ENCODE results near the gene MCC. TPM values are rescaled to one million over a fixed set of nuclear protein-coding genes. Genes with fewer than 3 reads are reported as not detected.

The MCC gene
- total RNA-seq, 1 donor = under 0.01 TPM

DNA sequence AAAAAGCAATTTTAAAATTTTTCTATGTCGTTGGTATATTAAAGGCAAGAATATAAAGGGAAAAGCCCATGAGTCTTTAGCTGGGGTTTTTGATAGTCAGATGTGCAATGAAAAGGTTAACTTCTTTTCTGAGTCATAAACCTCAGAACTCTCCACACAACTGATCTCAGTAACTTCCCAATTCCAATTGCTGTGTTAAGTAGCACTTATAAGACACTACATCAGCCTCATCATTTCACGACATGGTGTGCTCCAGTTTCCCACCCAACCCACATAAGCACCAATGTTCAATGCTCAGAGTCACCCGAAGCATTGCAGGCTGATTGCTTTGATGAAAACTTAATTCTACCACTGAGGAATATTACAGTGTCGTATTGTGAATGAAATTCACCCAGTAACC is 209.3 kb downstream of the MCC start:
- DNase-seq (ENCODE audit: low read depth in 2 of 3, low spot score in 2 of 3) = no peak

DNA sequence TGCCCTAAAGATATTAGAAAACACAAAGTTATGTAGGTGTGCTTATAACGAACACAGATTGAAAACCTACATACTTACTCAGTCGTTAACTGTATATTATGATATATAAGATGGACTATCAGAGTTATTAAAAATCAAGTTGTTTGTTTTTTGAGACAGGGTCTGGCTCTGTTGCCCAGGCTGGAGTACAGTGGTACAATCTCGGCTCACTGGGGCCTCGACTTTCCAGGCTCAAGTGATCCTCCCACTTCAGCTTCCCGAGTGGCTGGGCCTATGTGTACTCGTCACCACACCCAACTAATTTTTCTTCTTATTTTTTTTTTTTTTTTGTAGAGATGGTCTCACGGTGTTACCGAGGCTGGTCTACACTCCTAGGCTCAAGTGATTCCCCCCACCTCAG is 211.8 kb downstream of the MCC start:
- no peak for DNase-seq (ENCODE audit: low read depth in 2 of 3, low spot score in 2 of 3)

DNA sequence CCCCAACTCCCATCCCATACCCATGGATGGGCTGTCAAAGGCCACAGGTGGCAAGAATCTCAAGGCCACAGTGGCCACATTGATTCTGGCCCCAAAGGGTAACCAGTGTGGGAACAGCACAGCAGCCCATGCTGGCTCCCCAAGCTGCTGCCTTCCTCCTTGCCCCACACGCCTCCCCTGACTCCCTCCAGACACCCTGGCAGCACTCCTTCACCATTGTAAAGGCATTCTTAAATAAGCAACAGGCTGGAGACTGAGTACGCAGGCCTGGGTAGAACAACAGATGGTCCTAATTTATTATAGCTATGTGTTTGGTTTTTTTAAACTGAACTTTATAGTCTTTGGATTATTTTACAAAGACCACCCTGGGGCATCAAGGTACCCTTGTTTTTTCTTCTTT is 212.3 kb downstream of the MCC start:
- DNase-seq (ENCODE audit: low read depth in 2 of 3, low spot score in 2 of 3) = no peak

DNA sequence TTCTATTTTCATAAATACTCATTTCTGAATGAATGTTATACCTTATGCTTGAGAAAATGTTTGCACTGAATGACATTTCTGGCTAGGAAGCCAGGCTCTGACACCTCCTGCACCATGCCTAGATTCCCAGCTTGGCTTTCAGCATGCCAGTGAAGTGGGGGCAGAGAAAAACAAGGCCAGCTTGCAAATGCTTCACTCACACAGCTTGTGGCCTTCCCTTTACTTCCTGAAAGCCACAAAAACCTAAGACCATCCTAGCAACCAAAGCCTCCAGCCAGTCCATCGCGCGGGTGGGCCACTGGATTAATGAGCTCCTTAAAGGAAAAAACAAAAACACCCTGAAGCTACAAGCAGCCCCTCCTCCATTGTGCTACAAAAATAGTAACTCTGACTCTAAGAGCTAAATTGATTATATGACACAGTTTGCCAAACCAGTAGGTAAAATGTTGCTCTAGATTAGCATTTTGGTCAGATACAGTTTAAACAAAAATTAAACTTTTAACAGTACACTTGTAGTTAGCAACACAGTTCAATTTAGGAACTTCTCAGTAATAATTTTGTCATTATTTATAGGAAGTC is 213.3 kb downstream of the MCC start:
- DNase-seq (ENCODE audit: low read depth in 2 of 3, low spot score in 2 of 3) = no peak

DNA sequence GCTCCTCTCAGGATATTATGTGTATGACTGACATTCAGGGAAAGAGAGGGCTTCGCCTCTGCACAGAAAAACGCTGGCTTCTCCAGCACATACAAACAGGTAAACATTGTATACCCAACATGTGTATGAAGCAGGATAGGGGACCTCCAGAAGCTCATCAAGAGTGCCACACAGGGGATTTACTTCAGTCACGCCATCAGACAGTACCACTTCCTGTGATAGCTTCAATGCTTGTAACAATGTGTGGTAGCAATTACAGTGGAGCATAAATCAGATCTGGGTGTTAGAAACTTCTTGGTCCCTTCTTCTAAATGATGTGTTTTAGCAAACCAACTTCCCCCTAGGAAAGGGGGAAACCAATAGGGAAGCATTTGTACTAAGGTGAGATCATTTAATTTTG is 214.3 kb downstream of the MCC start:
- no peak for DNase-seq (ENCODE audit: low read depth in 2 of 3, low spot score in 2 of 3)

DNA sequence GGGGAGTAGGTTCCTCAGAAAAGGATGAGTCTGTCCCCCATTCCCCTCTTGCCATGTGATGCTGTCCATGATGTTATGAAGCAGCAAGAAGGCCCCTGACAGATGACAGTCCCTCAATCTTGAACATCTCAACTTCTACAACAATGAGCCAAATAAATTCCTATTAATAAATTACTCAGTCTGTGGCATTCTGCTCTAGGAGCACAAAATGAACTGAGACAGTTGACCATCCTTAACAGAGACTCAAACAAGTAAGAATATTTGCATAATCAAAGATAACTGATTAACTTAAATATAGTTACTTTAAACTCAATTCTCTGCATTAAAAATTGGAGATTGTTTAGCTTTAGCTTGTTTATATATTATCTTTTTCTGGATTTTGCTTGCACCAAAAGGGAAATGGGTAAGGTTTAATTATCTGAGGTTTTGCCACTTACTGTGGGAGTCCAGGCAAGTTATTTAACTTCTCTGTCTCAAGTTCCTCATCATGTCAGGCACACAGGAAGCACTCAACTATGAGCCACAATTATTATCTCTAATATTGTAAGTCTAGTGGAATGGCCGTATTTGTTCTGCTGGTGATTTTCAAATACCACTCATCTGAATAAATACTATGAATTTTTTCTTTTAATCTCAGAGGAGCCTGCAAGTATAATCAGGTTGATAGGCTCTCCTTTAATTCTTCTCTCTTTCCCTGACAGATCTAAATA is 216.4 kb downstream of the MCC start:
- DNase-seq (ENCODE audit: low read depth in 2 of 3, low spot score in 2 of 3) = no peak

DNA sequence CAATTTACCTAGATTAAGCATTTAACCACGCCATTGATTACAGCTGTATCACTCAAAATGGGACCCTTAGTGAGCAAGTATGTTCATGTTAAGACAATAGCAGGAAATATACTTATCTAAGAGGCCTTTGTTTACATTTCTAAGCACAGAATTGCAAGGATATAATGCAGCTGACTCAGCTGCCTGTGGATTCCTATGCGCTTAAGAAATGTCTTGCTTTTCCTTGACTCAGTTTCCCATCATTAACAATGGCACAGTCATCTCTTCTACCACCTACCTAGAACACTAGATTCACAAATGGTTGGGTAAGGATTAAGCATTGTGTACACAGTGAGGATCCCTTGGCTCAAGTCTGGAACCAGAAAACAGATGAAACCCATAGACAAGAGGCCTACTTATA is 217.2 kb downstream of the MCC start:
- DNase-seq (ENCODE audit: low read depth in 2 of 3, low spot score in 2 of 3) = no peak

GRCh38 chr5:113270086-113270485 is 218.2 kb downstream of the MCC start:
- no peak for DNase-seq (ENCODE audit: low read depth in 2 of 3, low spot score in 2 of 3)

- DNase-seq (ENCODE audit: low read depth in 2 of 3, low spot score in 2 of 3) = no peak
Measured at GRCh38 chr5:113269023-113269997, 218.9 kb downstream of the MCC start.

DNA sequence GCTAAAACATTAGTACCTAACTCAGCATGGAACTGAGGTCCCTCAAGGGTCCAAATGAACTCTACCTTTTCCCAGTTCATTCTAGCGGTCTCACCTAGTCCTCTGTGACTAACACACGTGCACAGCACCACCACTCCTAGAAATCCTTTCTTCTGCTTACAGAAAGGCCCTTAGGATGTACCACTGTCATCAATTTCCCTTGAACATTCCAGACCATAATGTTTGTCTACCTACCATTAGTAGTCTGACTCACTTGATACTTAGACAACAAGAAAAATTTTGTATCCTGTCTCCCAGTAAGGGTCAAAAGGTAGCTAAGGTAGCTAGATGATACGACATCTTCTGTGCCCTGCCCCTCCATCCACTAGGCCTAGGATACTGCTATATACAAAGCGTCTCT is 220.0 kb downstream of the MCC start:
- DNase-seq (ENCODE audit: low read depth in 2 of 3, low spot score in 2 of 3) = no peak

DNA sequence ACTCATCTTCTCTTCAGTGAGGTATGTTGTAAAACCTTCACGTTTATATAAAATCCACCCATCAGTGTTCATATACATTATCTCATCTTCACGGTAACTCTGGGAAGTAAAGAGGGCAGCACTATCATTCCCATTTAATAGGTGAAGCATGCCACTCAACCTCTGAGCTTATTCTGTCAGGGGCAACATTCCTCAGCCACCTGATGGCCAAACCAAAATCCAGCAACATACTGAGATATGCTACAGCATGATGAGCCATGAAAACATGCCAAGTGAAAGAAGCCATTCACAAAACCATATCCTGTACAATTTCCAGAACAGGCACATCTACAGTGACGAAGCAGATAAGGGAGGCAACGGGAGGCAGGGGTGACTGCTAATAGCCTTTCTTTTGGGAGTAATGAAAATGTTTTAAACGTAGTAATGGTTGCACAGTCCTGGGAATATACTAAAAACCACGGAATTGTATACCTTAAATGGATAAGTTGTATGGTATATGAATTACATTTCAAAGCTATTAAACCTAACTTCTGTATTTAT is 220.8 kb downstream of the MCC start:
- DNase-seq (ENCODE audit: low read depth in 2 of 3, low spot score in 2 of 3) = no peak

DNA sequence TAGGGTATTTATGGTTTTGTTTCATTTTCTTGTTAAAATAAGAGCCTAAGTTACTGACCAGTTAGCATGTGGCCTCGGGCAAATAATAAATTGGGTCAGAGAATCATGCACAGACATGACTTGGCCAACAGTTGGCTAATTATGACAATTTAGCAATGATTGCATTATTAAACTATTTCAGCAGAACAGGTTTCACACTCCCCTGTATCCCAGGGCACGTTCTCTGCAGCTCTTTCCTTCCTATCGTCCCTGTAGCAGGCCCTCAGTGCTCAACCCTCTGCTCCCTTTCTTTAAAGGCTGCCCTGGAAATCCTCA is 221.4 kb downstream of the MCC start:
- DNase-seq (ENCODE audit: low read depth in 2 of 3, low spot score in 2 of 3) = no peak

DNA sequence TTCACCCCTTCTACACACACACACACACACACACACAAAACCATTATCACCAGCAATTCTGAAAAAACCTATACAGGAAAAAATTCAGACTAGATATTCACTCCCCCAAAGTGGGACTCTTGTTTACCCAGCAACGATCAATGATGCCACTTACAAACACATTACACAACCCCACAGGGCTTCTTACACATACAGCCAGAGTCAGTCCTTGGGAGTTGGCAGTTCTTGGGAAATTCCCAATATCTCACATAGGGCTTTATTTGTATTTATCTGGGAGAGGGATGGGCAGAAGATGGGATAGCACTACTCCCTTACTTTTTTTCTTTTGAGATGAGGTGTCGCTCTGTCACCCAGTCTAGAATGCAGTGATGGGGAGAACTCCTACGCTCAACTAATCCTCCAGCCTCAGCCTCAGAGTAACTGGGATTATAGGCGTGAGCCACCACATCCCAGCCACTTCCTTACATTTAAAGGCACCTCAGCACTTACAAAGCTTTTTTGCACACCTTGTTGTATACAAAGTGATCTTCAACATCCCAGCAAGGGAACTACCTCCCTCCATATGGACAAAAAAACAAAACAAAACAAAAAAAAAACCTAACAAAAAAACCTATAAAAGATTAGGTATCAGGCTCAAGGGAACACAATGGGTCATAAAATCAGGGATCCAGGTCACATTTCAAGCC is 221.9 kb downstream of the MCC start:
- DNase-seq (ENCODE audit: low read depth in 2 of 3, low spot score in 2 of 3) = no peak

DNA sequence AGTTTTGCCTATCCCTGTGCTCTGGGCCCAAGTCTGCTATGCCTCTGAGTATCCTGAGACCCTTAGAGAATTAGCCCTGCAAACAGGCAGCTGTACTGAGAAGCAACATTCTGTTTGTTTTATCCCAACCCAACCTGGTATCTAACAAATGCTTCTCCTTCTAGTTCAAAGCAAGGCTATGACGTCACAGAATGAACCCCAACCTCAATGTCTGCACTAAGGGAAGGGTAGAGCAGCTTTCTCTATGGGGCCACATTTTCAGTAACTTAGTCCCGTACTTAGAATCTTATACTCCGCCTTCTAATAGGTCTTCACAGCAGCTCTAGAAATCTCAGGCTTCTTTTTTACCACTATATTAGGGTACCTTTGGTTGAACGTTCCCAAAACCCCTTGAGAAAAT is 223.1 kb downstream of the MCC start:
- no peak for DNase-seq (ENCODE audit: low read depth in 2 of 3, low spot score in 2 of 3)

- DNase-seq (ENCODE audit: low read depth in 2 of 3, low spot score in 2 of 3) = no peak
Measured at GRCh38 chr5:113264046-113264445, 224.2 kb downstream of the MCC start.

DNA sequence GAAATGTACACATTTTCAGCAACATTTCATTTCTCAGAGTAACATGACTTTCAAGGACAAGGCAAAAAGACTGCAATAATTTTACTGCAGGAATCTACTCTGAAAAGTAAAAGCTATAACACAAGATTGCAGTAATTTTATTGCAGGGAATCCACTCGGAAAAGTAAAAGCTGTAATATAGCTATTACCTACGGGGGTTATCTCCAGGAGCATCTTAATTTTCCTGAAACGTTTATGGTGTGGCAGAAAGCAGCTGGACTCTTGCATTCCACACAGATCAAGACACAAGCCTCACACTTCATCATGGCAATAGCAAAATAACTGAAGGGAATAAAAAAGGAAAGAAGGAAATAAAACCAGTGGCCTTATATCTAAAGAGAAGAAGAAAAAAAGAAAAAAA is 224.7 kb downstream of the MCC start:
- DNase-seq (ENCODE audit: low read depth in 2 of 3, low spot score in 2 of 3) = no peak

DNA sequence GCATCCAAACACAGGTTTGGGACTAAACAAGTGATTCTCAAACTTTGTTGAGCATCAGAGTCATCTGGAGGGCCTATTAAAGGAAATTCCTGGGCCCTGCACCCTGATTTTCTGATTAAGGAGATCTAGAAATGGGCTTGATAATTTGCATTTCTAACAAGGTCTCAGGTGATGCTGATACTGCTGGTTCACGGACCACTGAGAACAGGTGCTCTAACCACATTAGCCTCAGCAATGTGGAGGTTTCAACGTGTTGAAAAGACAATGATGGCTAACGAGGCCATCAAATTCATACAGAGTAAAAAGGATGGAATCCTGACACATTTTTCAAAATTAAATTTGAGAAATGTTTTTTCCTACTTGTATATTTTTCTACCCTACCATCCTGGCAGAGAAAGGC is 225.6 kb downstream of the MCC start:
- DNase-seq (ENCODE audit: low read depth in 2 of 3, low spot score in 2 of 3) = no peak

- no peak for DNase-seq (ENCODE audit: low read depth in 2 of 3, low spot score in 2 of 3)
Measured at GRCh38 chr5:113259034-113259433, 229.2 kb downstream of the MCC start.

DNA sequence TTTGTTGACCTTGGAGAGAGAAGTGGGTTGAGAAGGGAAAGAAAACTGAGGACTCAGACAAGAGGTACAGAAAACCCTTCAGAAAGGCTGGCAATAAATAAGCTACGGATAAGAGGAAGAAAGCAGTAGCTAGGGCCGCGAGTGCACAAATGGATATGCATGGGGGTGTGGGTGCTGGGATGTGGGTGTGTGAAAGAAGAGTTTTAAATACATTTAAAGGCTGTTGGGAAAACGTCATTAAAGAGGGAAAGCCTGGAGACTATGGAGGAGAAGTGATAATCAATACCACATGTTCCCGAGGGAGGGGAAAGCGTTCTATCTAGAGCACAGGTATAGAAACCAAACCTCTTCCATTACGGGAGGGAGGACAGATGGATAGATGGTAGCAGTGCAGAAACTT is 230.7 kb downstream of the MCC start:
- no peak for DNase-seq (ENCODE audit: low read depth in 2 of 3, low spot score in 2 of 3)

- no peak for DNase-seq (ENCODE audit: low read depth in 2 of 3, low spot score in 2 of 3)
Measured at GRCh38 chr5:113256671-113257452, 231.4 kb downstream of the MCC start.

Measured in hematopoietic multipotent progenitor cell (in vitro differentiated cells).